HepG2 (cell line): ENCODE measurements around the gene CLDN3. TPM values are rescaled to one million over a fixed set of nuclear protein-coding genes. Genes with fewer than 3 reads are reported as not detected.
"Not testable (repeated sequence)": the region's sequence is repeated elsewhere in the genome, so short reads cannot be mapped to it uniquely, and the experiment has no call there.

Experiments used
- ATAC-seq: fragments of 200-7000 bp; cut with Tn5 transposase; 3 replicates; pipeline ENCODE4 v1.9.1; 2020; ENCODE audit warnings: mild to moderate bottlenecking, moderate library complexity
- BruUV-seq: library from RNA; stranded (reverse); fragments of 400-500 nt; replicated peaks from 2 replicates; lab custom pipeline; 2021; lab: Mats Ljungman, UMichigan
- CTCF ChIA-PET: fragments of 300-600 bp; formaldehyde crosslinking; extraction: SDS; loops from one replicate; lab custom pipeline; 2021; ENCODE audit warnings: low total read pairs, inconsistent platforms, low intra/inter-chr PET ratio; lab: Yijun Ruan, JAX
- POLR2A ChIA-PET: fragments of 350-600 bp; sonication (Branson Sonifier 250); formaldehyde crosslinking; loops from one replicate; lab custom pipeline; 2020; ENCODE audit warnings: antibody characterized with exemption, inconsistent platforms; lab: Yijun Ruan, JAX
- DNase-seq: peaks from one replicate; pipeline ENCODE4 v3.0.0-alpha.2; 2015; ENCODE audit warnings: low spot score
- FAIRE-seq: peaks from 3 replicates; lab custom pipeline; 2011; peaks lifted over from hg19 to GRCh38; lab: Jason Lieb, UNC
- H2AFZ ChIP-seq: one replicate; pipeline ENCODE4 v1.6.1; 2011; ENCODE audit warnings: low read length, inconsistent platforms
- H3K27ac ChIP-seq: fragments of 300-600 bp; 3 replicates; pipeline ENCODE4 v1.8.0; 2011; ENCODE audit warnings: mixed run types, mild to moderate bottlenecking, mixed read lengths, low read length, inconsistent platforms; ENCODE audit not compliant: insufficient read depth; ENCODE audit errors: extremely low read length
- H3K27me3 ChIP-seq, 2 experiments: fragments of 200-600 bp in 1 of 2; 2 replicates in 1 of 2; 3 replicates in 1 of 2; pipeline versions ENCODE4 v1.6.0 to v1.8.0; 2011; ENCODE audit warnings: low read length in 2 of 2, mild to moderate bottlenecking in 2 of 2, moderate library complexity in 2 of 2, inconsistent platforms in 1 of 2; ENCODE audit not compliant: insufficient read depth in 2 of 2, control insufficient read depth in 1 of 2
- H3K36me3 ChIP-seq, 2 experiments: fragments of 200-600 bp in 1 of 2; replicated peaks in 1 of 2; 2 replicates in 1 of 2; 3 replicates in 1 of 2; pipeline versions ENCODE4 v1.5.1 to v1.8.0; 2011; ENCODE audit warnings: low read length in 2 of 2, inconsistent platforms in 1 of 2; ENCODE audit not compliant: insufficient read depth in 2 of 2, control insufficient read depth in 1 of 2
- H3K4me1 ChIP-seq: 2 replicates; pipeline ENCODE4 v1.5.1; 2012; ENCODE audit warnings: low read length, inconsistent platforms; ENCODE audit not compliant: insufficient read depth
- H3K4me2 ChIP-seq: 2 replicates; pipeline ENCODE4 v1.6.0; 2011; ENCODE audit warnings: low read depth, low read length, inconsistent platforms
- H3K4me3 ChIP-seq, 3 experiments: fragments of 200-600 bp in 1 of 3; sonication (generic), shearing (Covaris generic) in 1 of 3; replicated peaks in 1 of 3; 2 replicates each; pipeline ENCODE4 v1.5.1; 2011 to 2016; ENCODE audit warnings: low read length in 3 of 3, inconsistent platforms in 2 of 3, low read depth in 2 of 3, mild to moderate bottlenecking in 2 of 3, control low read depth in 1 of 3, mixed read lengths in 1 of 3; ENCODE audit not compliant: insufficient read depth in 1 of 3
- H3K79me2 ChIP-seq: one replicate; pipeline ENCODE4 v1.6.1; 2011; ENCODE audit warnings: low read length, inconsistent platforms; ENCODE audit not compliant: insufficient read depth
- H3K9ac ChIP-seq: 2 replicates; pipeline ENCODE4 v1.6.0; 2011; ENCODE audit warnings: mild to moderate bottlenecking, low read depth, low read length, inconsistent platforms; ENCODE audit not compliant: insufficient read depth
- H3K9me3 ChIP-seq: 2 replicates; pipeline ENCODE4 v1.5.1; 2012; ENCODE audit warnings: mild to moderate bottlenecking, low read length
- H4K20me1 ChIP-seq: 2 replicates; pipeline ENCODE4 v1.6.0; 2011; ENCODE audit warnings: inconsistent platforms, mild to moderate bottlenecking, low read length, moderate library complexity; ENCODE audit not compliant: insufficient read depth
- RFX5 ChIP-seq: IDR thresholded peaks from 2 replicates; pipeline ENCODE4 v1.6.1; 2011; ENCODE audit warnings: low read depth, low read length, improper control_type of control experiment
- ZFY ChIP-seq: sonication (generic); formaldehyde crosslinking; IDR thresholded peaks from 2 replicates; pipeline ENCODE4 v1.4.0; 2020; ENCODE audit warnings: missing genetic modification reagents
- ZNF263 ChIP-seq: sonication (generic); formaldehyde crosslinking; IDR thresholded peaks from 2 replicates; pipeline ENCODE4 v1.4.0; 2020; ENCODE audit warnings: missing genetic modification reagents
- WGBS: methylation state at CpG from one replicate; pipeline ENCODE4 v1.1.6; 2017; ENCODE audit warnings: low lambda C conversion rate; 5-methylcytosine and 5-hydroxymethylcytosine counted together
- in situ Hi-C: cut with HindIII; loops from 2 replicates; pipeline ENCODE4 v1.10.0; 2017; ENCODE audit warnings: low pct_unique_long_range_greater_than_20kb; ENCODE audit not compliant: extremely low pct_ligation_motif_present
- intact Hi-C: fragments of 100-400 bp; cut with micrococcal nuclease; formaldehyde crosslinking; loops from one replicate; pipeline ENCODE4 v1.10.0; 2022; ENCODE audit not compliant: unreplicated experiment
- polyA plus RNA-seq, 8 experiments: library from polyadenylated mRNA; depleted of rRNA in 3 of 8; stranded (reverse) in 7 of 8; unstranded in 1 of 8; fragments of >200 nt; fragmentation: Illumina TruSeq in 4 of 8; extraction: Trizol in 4 of 8; gene quantifications; 2 replicates each; pipeline versions ENCODE4 v1.2.1 to v1.2.3, GENCODE V29; 2011 to 2016; ENCODE audit warnings: low read depth in 4 of 8, missing spikeins in 1 of 8, mixed read lengths in 1 of 8; ENCODE audit not compliant: insufficient read depth in 1 of 8
- total RNA-seq, 5 experiments: library from RNA; depleted of rRNA; stranded (reverse); fragments of >200 nt; fragmentation: Illumina TruSeq; extraction: Trizol; gene quantifications; 2 replicates each; pipeline ENCODE4 v1.2.3, GENCODE V29; 2016; ENCODE audit warnings: low read depth in 1 of 5

The CLDN3 gene
- total and polyA plus RNA-seq, 2 of the 13 experiments (the other 11 are each of a cell fraction or from before 2014, with no cell fraction given), result 0.31 to 0.51 TPM

- ChIA-PET POLR2A (no interaction called here), CTCF (no interaction called here)
- Histone ChIP-seq H4K20me1 (no peaks in the 10 kb centered on the region), H3K36me3 (no peaks in the 10 kb centered on the region), H2AFZ (no peak overlapping the region), H3K27ac (no peak overlapping the region), H3K27me3 (peaks cover 0 to 1% of the 10 kb centered on the region in 2 experiments; a peak in 2 of 5 replicates), H3K79me2 (no peaks in the 10 kb centered on the region), H3K9me3 (no peaks in the 10 kb centered on the region), H3K9ac (no peak overlapping the region), H3K4me1 (peaks cover 29% of the 10 kb centered on the region), H3K4me3 (no peak overlapping the region), H3K4me2 (no peak overlapping the region)
- no TSS peak for BruUV-seq
- intact Hi-C loops (no loop called here), in situ Hi-C loops (no loop called here)
- WGBS, result 17% methylated on average over 6 of the region's 6 CpGs
- DNase-seq, result no peak
- TF ChIP-seq RFX5 (no peak), ZFY (CRISPR knock-in tag) (no peak), ZNF263 (CRISPR knock-in tag) (0 out of 2 replicates have a peak, but pooled peaks have one; percentile 61)
- no peak for ATAC-seq
- no peak for FAIRE-seq
Measured at GRCh38 chr7:73722785-73723184, 47.3 kb downstream of the CLDN3 start.

GRCh38 chr7:73722182-73722581, 47.9 kb downstream of the CLDN3 start:
- H3K79me2 ChIP-seq, H2AFZ ChIP-seq, BruUV-seq, in situ Hi-C loops, H3K9ac ChIP-seq, H4K20me1 ChIP-seq, POLR2A ChIA-PET, H3K4me2 ChIP-seq, DNase-seq, CTCF ChIA-PET, H3K27ac ChIP-seq, H3K4me3 ChIP-seq, ATAC-seq, intact Hi-C loops, FAIRE-seq, H3K36me3 ChIP-seq, H3K9me3 ChIP-seq, H3K27me3 ChIP-seq: not testable (repeated sequence)
- peaks cover 35% of the 10 kb centered on the region for H3K4me1 ChIP-seq
- 2% methylated on average over 4 of the region's 4 CpGs for WGBS
